ENCODE data around the gene VWC2L.

The VWC2L gene

DNA sequence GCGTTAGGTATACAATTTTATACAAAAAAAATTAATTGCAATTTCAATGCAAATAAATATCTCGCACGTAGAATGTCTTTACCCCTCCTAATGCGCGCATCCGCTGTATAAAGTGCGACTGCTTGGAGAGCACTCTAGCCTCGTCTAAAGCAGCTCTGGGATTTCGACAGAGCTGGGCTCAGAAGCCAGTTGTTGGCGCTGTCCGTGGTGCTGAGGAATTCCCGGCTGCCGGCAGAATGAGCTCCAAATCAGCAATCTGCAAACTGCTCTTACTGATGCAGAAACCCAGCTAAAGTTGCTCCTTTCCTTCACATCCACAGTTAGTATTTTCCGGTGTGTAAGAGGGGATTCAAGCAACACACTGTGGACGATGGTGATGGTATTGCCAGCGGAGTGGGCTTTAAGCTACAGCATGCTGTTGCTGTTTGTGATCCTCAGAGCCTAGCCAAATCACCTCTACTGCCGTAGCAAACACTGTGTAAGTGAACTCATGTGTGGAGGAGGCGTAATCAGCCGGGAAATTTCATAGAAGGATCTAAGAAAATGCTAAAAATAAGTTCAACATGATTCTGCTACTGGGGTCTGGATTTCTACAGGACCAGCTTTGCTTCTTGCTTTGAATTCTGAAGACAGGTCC is at the start of gene VWC2L:
TSS of gene VWC2L (plus strand) at position 137 of the 637 bp plus-strand sequence. CDS start 3,140 bp downstream, outside the sequence.
- DNase-seq (ENCODE audit: low spot score) = peak; percentile 75

DNA sequence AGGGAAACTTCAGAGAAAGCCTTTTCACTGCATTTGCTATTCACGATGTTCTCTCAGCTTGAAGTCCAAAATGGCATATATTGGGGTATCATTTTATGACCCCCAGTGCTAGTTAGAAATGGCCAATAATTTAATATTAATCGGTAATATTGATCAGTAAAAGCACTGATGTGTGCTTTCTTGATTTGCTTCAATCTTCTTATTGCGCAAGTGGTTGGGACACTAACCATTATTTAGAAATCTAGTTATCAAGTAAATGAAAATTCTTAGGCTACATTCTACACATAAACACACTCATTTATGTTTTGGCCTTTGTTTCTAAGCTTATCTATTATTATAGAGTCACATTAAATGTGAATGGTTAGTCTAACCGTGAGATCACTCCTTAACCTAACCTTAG is 49.7 kb upstream of the VWC2L start:
- no peak for DNase-seq (ENCODE audit: low spot score)

DNA sequence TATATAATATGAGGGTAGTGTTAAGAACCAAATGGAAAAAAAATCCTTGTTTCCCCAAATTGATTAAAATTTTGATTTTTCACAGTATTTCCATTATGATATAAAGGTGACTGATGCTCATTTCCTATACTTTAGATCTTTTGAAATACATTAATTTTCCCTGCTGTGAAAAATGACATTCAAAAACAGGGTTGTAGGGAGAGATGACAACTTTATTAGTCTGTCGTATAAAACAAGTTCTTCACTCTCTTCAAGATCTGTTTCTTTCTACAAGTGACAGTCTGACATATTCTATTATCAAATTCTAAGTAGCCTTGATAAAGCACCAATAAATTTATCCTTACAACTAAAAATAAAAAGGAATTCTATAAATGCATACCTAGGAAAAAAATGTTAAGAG is 45.3 kb upstream of the VWC2L start:
- DNase-seq (ENCODE audit: low spot score) = no peak

DNA sequence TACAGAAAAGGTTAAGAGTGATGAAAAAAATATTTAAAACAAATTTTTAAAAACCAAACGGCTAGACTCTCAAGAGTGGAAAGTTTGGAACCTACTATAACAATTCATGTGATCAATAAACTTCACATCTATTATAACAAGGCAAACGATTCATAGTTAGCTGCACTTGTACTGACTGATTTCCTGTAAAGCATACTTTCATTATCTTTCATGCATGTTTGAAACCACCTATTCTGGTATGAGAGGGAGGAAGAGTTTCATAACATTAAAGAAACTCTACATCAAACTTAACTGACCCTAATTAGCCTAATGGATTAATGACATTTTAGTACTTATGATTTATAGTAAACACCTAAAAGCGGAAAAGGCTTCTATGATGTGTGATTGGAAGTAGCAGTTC is 43.7 kb upstream of the VWC2L start:
- DNase-seq (ENCODE audit: low spot score) = no peak

DNA sequence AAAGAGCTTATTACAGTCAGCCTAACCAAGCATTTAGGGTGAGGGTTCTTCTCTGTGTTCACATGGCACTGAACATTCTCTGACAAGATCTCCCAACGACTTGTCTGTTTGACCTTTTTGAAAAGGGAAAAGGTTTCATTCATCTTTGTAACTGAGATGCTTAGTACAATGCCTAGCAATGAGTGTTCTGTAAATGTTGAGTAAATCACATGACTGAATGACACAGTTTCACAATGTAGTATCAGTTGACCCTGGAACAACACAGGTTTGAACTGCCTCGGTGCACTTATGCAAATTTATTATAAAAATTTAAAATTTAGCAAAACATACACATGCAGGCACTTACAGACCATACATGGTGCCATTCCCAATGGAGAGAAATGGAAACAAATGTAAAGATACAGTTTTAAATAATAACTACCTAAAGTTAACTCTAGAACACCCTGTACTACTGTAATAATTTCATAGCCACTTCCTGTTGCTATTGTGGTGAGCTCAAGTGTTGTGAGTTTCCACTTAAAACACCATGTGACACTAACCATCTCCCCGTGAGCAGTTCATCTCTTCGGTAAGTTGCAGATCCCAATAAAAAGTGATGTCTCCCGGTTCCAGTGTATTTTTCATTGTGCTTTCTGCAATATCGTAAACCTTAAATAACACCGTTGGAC is 34.1 kb upstream of the VWC2L start:
- DNase-seq (ENCODE audit: low spot score) = no peak

DNA sequence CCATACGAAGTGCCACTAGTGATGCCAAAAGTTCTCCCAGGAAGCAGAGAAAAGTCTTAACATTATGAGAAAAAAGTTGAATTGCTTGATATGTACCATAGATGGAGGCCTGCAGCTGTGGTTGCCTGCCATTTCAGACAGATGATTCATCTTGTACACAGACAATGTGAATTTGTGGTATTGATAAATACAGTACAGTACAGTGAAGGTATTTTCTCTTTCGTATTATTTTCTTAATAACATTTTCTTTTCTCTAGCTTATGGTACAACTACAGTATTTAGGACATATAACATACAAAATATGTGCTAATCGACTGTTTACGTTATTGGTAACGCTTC is 33.6 kb upstream of the VWC2L start:
- no peak for DNase-seq (ENCODE audit: low spot score)

DNA sequence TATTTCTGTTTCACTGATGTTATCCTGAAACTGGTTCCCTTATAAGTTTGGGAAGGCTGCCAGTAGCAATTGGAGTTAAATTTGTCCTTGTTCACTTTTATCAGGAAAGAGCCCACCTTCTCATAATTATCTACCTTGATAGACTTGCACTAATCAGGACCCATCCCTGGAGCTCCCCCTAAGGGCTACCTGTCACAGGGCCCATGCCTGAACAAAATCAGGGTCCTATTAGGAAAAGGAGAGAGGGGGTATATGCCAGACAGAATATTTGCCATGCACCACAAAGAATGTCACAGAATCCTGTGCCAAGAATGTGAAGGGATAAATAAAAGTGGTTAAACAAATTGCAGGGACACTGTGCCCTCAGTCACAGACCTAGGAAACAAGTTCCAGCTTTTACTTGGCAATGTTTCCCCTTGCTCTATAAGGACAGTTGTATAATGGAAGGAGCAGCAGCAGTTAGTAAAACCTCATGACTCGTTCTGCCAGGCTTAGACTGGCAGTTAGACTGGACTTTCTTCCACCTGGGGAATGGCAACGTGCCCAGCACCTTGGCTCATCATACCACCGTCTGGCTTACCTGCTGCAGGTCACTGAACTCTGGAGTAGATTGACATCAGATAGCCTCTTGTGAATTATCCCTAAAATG is 32.3 kb upstream of the VWC2L start:
- DNase-seq (ENCODE audit: low spot score) = no peak

DNA sequence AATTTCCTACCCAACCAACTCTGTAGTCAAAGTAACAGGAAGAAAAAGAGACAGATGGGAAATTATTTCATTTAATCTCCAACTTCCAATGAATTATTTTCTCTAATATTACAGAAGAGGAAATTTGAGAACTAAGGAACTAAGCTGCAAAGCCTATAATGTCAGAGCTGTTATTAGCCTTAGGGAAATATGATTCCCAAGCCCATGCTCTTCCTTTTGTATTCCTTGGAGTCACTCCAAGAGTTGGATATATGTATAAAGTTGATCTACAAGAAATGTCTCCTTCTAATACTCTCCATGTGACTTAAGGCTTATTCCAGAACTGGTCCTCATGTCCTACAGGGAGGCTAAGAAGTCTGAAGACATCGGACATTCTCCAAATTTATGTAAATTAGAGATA is 31.6 kb upstream of the VWC2L start:
- no peak for DNase-seq (ENCODE audit: low spot score)

DNA sequence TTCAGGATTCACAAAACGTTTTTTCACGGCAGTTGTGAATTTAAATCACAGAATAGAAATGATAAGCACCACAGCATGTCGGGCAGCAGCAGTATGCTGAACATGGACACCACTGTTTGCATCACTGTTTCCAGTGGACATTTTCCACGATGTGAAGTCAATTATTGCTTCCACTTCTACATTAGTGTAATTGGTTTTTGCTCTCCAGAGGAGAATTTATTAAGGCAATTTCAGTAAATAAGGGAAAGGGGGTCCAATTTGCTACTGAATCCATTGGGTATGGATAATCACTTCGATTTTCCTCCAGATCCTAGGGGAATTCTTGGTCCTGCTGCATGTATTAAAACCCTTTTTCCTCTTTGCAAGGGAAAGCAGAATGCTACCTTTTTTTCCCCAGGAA is 30.2 kb upstream of the VWC2L start:
- no peak for DNase-seq (ENCODE audit: low spot score)

DNA sequence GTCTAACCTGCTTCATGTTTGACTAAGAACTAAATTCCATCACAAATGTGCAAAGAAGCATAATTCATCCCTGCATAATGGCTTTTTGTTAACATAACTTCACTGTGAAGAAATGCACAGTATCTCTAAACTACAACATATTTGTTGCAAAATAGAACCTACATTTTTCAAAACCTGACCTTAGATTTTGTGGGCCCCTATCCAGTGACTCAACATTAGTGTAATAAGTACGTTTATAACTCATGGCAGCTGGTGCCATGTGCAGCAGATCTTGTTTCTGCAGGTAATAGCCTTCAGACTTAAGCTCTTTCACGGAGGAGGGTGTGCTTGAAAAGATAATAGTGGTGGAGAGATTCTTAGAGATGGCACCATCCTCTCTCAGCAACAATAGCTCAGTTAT is 28.6 kb upstream of the VWC2L start:
- DNase-seq (ENCODE audit: low spot score) = no peak

DNA sequence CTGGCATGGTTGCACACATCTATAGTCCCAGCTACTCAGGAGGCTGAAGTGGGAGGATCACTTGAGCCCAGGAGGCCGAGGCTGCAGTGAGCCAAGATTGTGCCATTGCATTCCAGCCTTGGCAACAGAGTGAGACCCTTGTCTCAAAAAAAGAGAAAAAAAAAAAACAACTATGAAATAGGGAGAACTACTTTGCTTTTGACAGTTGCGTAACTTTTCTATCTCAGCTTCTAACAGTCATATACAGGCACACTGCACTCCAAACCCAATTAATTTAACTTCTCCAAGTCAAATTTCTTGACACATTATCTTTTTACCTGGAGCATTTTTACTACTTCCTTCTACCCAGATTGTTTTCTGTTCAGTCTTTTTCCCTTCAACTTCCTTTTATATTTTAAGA is 24.1 kb upstream of the VWC2L start:
- DNase-seq (ENCODE audit: low spot score) = no peak

DNA sequence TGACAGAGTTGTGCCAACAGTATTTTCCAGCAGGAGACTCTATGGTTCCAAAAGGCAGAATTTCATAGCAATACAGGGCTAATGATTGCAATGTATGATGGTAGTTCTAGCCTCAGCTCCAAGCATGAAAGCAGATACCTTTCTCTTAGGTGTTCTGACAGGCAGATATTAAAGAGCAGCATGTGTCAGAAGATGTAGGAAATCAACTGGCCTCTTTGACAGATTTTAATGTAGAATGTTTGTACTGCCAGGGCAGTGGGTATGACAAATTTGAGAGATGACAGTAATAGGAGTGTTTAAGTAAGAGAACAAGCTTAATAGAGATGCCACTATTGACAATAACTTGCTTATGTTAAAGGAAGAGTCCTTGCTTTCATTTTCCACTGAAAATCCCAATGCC is 21.5 kb upstream of the VWC2L start:
- DNase-seq (ENCODE audit: low spot score) = no peak

DNA sequence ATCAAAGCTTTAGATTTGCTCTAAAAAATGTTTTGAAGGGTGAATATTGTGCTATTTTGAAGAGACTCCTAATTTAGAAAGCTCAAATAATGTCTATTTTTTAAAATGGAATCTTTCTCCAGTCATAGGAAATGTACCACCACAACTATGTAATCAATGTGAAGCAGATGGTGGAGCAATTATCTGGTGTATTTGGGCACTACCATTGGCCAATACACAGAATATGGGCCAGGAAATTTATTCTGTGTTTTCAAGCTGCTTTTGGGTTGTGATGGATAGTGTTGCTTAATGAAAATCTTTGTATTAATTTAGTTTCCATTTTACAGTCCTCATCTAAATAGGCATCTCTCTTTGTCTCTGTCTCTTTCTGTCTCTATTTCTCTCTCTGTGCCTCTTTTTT is 17.1 kb upstream of the VWC2L start:
- DNase-seq (ENCODE audit: low spot score) = no peak

DNA sequence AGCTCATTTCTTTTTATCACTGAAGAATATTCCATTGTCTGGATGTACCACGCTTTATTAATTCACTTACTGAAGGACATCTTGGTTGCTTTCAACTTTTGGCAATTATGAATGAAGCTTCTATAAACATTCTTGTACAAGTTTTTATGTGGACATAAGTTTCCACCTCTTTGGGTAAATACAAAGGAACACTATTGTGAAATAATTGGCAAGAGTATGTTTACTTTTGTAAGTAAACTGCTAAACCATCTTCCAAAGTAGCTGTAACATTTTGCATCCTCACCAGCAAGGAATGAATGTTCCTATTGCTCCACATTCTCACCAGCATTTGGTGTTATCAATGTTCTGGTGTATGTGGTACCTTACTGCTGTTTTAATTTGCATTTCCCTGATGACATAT is 15.8 kb upstream of the VWC2L start:
- no peak for DNase-seq (ENCODE audit: low spot score)

DNA sequence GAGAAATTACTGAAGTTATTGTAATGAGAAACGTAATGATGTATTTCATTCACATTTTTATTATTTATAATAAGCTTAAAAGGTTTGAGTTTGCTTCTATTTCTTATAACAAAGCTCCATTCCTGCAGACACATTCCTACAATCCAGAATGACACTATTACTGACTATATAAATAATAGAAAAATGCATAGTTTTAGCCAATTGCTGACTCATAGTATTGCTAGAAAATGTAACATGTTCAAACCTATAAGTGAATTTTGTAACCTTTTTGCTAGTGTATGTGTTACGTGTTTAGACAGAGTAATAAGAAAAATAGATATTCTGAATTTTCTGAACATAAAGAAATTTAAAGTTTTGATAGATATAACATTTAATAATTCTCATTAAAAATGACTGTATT is 9.3 kb upstream of the VWC2L start:
- no peak for DNase-seq (ENCODE audit: low spot score)

DNA sequence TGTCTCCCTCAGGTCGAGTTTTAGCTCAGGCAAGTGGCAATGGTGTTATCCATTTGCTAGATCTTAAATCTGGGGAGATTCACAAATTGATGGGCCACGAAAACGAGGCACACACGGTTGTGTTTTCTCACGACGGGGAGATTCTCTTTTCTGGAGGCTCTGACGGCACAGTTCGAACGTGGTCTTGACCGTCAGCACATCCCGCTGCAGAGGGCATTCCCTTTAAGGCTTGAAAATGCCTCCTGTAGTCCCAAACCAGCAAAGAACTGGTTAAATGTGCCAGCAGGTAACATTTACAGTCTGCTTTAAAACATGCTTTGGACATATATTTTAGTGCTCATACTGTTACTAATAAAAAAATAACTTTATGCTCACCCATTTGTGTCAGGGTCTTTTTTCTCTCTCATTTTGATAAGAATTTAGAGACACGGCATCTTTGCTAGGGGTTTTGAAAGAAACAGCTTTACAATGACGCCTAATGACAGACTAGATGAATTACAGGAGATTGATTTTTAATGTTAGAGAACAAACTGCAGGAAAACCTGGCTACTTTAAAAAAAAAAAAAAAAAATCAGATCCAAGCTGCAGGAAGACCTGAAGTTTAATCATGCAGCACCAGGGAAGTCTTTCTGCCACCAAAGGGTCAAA is 602 bp upstream of the VWC2L start:
- DNase-seq (ENCODE audit: low spot score) = no peak

DNA sequence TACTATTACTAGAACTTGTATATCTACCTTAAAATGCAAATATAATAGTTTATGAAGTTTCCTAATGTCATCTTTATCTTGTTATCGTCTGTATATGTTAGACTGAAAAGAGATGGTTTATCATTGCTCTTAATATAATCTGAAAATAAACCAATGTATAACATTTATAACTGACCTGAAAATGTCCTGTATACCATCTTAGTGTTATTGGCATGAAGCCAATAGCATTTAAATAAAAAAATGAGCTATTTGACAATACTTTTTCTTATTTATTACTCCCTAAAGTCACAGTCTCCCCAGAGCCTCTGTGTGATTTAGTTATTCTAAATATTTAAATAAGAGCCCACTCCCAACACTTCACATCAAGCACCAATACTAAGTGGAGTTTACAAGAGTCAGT is 1.8 kb downstream of the VWC2L start:
- no peak for DNase-seq (ENCODE audit: low spot score)

DNA sequence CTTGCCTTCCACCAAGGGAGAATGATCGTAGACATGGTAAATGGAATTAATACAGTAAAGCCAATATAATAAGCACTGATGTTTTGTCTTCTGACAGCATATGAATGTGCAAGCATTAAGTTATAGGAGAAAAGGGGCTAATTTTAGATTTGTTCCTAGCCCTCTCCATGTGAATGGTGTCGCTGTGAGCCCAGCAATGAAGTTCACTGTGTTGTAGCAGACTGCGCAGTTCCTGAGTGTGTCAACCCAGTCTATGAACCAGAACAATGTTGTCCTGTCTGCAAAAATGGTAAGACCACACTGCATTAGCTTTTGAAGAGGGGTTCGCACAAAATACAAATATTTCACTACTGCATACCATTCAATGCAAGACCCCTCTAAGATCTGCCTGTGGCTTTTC is 25.6 kb downstream of the VWC2L start:
- DNase-seq (ENCODE audit: low spot score) = no peak

DNA sequence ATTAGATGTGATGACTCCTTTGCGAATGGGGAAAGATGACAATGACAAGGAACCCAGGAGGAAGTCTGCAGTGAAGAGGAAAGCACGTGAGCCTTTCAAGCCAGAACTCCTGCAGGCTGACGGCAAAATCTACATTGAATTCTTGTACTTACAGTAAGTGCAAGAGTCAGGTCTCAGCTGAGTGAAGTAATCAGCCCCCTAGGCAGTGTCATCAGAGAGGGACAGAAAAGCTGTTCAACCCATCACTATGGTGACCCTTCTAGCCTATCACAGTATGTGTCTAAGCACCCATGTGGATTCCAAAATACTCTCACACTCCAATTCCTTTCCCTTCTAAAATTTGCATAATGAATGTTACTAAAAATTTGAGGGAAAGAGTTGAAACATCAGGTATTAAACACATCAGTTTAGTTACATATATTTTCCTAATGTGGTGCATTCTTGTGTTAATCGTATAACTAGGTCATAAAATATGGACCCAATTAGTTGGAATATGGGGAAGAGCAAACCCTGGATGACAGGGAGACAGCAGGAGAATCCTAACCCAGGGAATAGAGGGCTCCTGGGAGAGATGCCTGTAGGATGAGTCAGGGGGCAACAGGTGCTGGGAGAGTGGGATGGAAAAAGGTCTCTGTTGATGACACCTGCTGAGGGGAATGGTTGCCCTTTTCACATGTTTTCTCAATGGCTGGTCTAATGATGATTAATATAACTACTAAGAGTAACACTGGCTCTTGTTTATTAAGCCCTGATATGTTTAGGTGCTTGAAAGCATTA is 39.5 kb downstream of the VWC2L start:
- no peak for DNase-seq (ENCODE audit: low spot score)

DNA sequence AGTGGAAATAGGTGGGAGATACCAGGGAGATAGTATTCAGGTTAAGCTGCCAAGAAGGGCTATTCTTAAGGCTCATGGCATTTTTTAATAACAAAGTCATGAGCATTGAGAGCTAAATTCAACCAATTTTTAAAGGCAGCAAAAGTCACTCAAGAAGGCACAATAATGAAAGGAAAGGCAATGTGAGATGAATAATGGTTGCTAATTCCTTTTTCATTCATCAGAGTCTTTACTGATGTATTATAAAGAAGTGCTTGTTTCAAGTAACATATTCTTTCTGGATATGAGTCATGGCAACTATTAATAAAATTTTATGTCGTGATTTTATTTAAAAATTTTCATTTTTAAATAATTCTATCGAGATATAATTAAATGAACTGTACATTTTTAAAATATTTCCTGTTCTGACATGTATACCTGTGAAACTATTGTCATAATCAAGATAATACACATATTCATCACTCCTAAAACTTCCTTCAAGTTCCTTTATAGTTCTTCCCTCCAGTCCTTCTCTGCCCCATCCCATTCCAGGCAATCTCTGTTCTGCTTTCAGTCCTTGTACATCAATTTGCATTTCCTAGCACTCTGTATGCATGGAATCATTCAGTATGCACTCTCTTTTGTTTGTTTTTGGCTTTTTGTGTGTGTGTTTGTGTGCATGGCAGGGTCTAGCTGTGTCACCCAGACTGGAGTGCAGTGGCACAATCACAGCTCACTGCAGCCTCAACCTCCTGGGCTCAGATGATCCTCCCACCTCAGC is 40.8 kb downstream of the VWC2L start:
- DNase-seq (ENCODE audit: low spot score) = no peak

DNA sequence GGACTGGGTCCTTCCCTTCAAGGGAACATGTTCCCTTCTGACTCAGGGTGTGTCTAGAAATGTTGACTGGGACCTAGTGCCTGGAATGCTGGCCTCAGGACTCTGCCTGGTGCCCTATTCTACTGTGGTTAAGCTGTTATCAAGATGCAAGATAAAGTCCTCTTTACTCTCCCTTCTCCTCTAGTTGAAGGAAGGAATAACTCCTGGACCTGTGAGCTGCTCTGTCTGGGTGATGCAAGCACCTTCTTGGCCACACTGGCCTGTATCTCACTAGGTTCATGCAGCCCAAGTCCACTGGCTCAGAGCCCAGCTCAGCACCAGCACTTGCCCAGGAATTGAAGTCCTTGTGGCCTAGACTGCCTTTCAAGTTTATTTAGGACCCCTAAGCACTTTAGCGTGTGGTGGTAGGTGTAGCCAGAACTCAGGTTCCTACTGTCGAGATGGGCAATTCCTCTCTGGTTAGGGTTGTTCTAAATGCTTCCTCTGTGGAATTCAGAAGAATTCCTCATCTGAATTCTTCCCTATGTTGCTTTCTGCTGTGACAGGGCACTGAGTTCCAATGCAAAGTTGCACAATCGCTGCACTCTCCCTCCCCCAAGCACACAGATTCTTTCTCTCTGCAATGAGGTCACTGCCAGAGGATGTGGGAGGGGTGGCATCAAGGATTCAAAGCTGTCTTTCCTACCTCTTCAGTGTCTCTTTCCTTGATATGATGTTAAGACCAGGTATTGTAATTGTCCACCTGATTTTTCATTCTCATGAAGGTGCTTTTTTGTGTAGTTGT is 54.7 kb downstream of the VWC2L start:
- no peak for DNase-seq (ENCODE audit: low spot score)
